HG03060 (cell line): ENCODE measurements around the gene PLA2G4B.

Experiments
- ATAC-seq: cut with Tn5 transposase; IDR thresholded peaks from one replicate; pipeline ENCODE4 v1.9.1; 2021; ENCODE audit warnings: low read depth, moderate number of reproducible peaks; ENCODE audit not compliant: unreplicated experiment

PLA2G4B gene

GRCh38 chr15:41838400-41838897 lies at the start of gene PLA2G4B:
PLA2G4B (plus strand) TSS chr15:41838847; CDS start chr15:41838914, 67 bp downstream.
- no peak for ATAC-seq

GRCh38 chr15:41789236-41789635 lies 49.4 kb upstream of the PLA2G4B start:
- no peak for ATAC-seq

- no peak for ATAC-seq
These were observed 49.0 kb upstream of the PLA2G4B start for GRCh38 chr15:41789662-41790061.

GRCh38 chr15:41790169-41790568 lies 48.5 kb upstream of the PLA2G4B start:
- no peak for ATAC-seq

- no peak for ATAC-seq
These were observed 47.7 kb upstream of the PLA2G4B start for GRCh38 chr15:41790756-41791546.

- ATAC-seq, result no peak
These were observed 47.1 kb upstream of the PLA2G4B start for GRCh38 chr15:41791547-41791937.

GRCh38 chr15:41792000-41792637 lies 46.5 kb upstream of the PLA2G4B start:
- ATAC-seq, result no peak

GRCh38 chr15:41794081-41794480 lies 44.6 kb upstream of the PLA2G4B start:
- no peak for ATAC-seq

- ATAC-seq, result no peak
These were observed 42.4 kb upstream of the PLA2G4B start for GRCh38 chr15:41795996-41796856.

- no peak for ATAC-seq
These were observed 41.3 kb upstream of the PLA2G4B start for GRCh38 chr15:41797201-41797944.

- ATAC-seq, result no peak
These were observed 39.8 kb upstream of the PLA2G4B start for GRCh38 chr15:41798607-41799487.

GRCh38 chr15:41799488-41799805 lies 39.2 kb upstream of the PLA2G4B start:
- no peak for ATAC-seq

- no peak for ATAC-seq
These were observed 37.5 kb upstream of the PLA2G4B start for GRCh38 chr15:41801185-41801584.

GRCh38 chr15:41801850-41802455 lies 36.7 kb upstream of the PLA2G4B start:
- no peak for ATAC-seq

- ATAC-seq, result no peak
These were observed 34.3 kb upstream of the PLA2G4B start for GRCh38 chr15:41804361-41804760.

GRCh38 chr15:41804916-41805666 lies 33.6 kb upstream of the PLA2G4B start:
- ATAC-seq, result no peak

- no peak for ATAC-seq
These were observed 32.9 kb upstream of the PLA2G4B start for GRCh38 chr15:41805711-41806110.
